DMS114 treated with DMSO at 0.1 percent for 48 hours (cell line): Measurements from ENCODE around the gene MARK3.
"Not testable (repeated sequence)": the region's sequence is repeated elsewhere in the genome, so short reads cannot be mapped to it uniquely, and the experiment has no call there.

Experiments
- DNase-seq: peaks from one replicate; lab custom pipeline; 2025; ENCODE audit not compliant: unreplicated experiment; lab: John Stamatoyannopoulos, UW

MARK3 gene

DNA sequence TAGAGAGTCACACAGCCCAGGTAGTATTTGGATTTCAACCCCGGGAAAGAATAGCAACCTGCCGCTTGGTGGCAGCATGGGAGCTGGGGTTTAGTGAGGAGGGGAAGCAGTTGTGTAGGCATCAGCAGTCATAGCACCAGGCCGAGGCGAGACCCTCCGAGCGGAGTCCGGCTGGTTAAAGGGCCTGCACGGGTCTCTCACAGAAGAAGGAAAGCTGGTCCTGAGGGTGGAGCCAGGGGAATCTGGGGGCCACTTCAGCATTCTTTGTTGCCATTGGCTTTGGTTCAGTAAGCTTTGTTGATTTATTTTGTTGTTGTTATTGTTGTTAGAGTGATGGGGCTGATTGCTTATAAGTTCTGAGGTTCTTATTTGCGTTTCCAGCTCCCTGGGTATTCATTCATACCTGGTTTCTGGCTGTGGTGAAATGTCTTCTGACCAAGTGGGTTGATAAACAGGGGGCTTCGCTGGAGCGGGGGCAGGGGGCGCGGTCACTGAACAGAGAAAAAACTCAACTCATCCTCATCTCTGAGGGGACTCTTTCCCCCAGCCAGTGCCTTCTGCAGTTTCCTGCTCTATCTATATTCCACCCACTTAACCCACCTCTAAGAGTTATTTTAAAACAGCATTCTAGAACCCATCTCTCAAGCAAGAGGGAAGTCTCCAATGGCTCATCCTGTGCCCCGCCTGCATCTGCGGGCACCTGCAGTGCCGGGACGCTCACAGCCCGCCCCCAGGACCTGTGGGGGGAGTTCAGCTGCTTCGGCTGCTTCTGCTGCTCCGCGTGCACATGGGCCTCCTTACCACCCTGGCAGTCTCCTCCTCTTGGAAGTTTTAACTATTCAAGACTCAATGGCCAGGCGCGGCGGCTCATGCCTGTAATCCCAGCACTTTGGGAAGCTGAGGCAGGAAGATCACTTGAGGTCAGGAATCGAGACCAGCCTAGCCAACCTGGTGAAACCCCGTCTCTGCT is 125.8 kb downstream of the MARK3 start:
- no peak for DNase-seq

DNA sequence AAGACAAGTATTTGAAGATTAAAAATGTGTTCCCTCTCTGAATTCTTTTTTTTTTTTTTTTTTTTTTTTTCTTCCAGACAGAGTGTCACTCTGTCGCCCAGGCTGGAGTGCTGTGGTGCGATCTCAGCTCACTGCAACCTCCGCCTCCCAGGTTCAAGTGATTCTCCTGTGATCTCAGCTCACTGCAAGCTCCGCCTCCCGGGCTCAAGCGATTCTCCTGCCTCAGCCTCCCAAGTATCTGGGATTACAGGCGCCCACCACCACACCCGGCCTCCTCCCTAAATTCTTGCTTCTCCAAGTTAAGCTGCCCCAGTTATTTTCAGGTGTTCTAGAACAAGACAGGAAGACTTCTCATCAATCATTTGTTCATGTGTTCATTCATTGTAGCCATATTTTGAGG is 127.0 kb downstream of the MARK3 start:
- not testable (repeated sequence) for DNase-seq

DNA sequence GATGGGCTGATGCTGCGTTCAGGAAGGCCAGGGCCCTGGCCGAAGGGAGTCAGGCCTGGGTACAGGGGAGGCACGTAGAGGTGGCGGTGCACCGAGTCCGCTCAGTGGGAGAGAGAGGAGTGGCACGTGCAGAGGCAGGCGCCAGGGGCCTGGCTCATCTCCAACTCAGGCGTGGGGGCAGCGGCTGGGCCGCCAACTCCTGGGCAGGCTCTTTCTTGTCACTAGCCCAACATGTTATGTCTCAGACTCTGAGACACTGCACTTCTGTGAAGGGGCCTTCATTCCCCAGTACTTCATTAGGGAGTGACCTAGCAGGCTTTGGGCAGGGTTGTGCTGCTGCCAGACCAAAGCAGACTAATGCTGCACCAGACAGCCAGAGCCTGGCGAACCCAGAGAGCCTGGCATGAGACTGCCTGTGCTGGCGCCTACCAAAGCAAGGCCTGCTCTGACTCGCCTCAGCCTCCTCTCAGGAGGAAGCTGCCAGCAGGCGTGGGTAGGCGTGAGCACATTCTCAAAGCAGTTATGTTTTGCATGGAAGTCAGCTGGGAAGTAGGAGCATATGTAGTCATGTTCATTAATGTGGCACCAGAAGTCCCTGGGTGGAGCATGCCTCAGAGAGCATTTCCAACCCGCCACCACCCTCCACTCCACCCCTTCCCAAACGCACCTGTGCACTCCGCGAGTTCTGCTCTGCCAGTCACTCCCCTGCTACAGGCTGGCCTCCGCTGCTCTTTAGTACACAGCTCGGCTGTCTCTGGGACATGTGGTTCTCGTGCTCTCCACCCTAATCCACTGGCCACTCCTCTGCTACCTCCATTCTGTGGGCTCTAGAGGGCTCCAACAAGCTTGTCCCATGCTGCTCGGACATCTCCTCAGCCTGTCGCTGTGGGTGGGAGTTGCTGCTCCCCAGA is 127.7 kb downstream of the MARK3 start:
- DNase-seq, result peak; percentile 13

DNA sequence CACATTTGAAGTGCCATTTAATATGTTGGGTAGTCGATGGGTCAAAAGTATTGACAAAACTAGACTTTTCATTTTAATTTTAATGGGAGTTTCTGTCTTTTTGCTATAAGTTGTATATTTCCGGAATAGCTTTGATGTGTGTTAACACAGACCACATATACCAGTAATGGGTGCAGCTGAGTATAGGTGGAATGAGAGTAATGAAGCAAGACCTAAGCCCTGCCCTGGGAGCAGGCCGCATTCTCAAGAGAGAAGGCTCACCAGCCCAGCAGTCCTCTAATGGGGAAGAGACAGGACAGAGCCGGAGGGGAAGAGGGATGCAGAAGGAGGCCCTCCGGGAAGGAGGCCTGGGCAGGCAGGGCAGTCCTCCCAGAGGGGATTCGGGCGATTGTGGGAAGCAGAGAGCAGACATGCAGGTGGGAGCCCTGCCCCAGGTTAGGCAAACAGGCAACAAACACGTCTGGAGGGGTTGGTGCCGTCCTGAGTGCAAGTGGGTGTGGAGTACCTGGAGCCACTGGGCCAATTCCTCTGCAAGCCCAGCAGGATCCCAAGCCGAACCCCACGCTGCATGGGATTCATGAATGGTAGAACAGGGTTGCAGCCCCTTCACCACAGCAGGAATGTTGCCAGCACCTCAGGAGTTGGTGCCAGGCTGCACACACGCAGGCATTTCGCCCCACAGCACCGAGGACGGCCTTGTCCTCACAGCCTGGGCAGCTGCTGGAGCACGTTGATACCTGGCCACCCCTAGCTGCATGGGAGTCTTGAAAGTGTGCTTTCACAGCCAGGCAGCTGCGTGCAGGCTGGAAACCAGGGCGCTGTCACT is 129.6 kb downstream of the MARK3 start:
- DNase-seq, result no peak

DNA sequence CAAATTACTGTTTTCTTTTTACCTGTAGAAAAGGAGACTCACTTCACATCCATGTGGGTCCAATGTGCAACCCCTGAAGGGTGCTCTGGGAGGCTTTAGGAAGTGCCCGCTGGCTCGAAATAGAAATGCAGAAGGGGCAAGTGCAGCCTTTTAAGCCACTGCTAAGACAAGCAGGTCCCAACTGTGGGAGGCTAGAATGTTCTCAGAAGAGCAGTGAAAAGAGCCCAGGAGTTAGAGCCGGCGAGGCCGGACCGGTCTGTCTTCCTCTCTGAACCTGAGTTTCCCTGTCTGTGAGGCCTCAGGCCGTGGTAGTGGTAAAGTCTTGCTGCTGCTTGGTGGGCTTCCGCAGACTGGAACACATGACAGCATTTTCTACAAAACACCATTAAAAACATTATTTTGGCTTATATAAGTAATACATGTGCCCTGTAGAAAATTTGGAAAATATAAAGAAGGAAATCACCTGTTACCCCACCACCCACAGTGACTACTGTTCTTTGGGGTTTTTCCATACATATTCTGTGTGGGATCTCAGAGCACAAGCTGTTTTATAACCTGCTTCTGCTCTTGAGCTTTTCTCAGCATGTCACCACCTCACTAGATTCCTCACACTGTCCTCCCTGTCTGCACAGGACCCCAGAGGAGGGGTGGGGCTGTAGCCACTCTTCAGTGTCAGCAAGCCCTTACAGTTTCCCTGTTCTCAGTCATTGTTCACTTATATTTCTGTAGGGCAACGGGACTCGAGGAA is 131.4 kb downstream of the MARK3 start:
- DNase-seq, result no peak

DNA sequence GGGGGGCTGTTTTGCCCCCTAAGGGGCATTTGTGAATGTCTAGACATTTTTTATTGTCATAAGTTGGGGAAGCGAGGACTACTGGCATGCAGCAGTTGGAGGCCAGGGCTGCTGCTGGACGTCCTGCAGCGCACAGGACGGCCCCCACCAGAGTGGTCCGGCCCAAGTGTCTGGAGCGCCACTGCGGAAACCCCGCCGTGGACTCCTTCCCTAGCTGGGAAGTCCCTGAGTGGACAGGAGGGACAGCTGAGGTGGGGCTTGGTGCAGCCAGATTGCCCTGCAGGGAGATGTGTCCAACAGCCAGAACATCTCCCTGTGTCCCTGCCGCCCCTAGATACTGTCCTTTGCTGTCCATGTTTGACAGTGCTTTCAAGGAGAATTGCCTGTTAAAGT is 132.0 kb downstream of the MARK3 start:
- DNase-seq, result no peak

DNA sequence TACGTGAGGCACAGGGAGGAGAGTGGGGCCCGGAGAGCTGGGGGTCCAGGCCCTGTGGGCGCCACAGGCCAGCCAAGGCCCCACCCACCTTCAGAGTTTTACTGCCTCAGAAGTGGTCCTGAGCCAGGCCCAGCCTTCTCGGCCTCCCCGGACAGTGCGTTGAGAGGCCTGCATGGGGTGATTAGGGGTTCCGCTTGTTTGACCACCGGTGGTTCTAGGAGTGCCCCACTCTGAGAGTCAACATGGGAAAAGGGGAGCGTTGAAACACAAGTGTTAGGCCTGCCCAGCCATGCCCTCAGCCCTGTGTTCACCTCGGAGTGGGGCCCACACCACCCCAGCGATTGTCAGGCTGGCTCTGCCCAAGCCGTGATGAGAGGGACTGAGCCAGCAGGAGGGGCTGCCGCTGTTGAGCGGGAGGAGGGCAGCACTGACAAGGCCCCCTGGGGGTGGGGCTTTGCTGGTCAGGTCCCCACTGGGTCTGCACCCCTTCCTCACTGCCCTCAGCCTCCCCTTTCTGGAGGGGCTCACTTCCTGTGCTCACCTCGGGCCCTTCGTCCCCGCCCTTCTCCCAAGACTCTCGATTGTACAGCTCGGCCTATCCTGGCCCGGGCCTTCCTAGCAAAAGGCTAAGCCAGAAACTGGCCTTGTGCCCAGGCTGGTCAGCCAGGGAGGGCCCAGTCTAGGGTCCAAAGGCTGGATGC is 132.7 kb downstream of the MARK3 start:
- DNase-seq, result no peak

DNA sequence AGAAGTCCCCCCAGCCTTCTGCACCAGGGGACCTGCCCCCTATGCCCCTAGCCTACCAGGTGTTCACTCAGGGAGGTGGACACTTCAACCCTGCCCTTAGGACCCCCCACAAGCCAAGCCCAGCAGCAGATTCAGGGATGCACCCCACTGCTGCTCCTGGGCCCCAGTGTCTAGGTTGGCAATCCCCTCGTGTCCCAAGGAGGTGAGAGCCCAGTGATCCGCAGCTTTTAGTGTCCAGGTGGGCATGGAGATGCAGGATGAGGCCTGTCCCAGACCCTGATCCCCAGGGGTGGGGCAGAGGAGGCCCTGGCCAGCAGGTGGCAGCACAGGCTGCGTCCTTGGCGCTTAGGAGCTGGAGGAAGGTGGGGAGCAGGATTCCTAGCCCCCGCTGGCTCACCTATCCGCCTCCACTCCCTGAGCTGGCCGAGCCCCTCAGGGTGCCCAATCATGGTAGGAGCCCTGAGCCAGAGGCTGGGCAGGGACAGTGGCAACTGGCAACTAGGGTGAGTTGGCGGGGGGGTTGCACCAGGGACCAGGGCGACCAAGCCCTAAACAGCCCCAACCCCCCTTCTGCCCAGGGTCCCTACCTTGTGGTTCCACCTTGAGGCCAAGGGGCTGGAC is 133.3 kb downstream of the MARK3 start:
- no peak for DNase-seq

DNA sequence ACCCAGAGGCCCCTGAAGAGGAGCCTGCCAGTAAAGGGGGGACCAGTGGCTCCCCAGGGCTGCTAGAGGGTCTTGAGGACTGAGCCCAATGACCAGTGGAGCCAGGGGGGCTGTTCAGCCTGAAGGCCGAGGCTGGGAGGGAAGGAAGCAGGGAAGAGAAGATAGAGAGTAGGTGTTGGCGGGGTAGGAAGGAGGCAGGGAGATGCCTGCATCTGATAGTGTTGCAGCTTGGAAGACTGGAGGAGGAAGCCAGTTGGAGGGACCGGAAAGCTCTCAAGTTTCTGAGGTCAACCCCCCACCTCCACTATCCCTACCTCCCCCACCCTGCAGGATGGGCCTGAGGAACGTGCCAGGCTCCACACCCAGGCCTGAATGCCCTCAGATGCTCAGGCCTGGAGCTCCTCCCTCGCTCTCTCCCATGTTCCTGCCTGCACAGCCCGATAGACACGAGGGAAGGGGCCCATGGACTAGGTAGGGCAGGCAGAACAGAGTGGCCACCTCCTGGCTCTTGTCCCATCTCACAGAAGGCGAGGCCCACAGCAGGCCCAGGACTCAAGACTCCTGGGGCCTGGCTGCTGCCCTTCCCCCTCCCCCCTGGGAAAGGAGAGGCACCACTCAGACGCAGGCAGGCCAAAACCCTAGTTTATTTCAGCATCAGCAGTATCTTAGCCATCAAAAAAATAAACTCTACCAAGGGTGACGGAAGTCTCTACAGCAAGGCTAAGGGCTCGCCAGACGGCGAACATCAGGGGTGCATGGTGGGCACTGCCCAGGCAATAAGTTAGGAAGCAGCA is 134.0 kb downstream of the MARK3 start:
- DNase-seq, result no peak

DNA sequence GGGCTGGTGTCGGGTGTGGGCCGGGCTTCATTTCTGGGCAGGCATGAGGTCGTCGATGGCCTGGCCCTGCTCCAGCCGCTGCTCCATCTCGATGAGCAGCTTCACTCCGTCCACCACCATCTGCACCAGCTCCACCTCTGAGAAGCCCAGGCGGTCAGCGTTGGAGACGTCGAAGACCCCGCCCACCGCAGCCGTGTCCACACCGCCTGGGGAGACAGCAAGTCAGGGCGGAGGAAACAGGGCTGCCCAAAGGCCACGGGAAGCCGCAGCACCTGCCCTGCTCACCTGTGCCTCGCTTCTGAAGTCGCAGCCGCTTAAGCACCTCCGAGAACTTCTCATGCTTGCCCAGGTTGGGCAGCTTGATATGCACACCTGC is 134.6 kb downstream of the MARK3 start:
- DNase-seq, result peak; percentile 24

DNA sequence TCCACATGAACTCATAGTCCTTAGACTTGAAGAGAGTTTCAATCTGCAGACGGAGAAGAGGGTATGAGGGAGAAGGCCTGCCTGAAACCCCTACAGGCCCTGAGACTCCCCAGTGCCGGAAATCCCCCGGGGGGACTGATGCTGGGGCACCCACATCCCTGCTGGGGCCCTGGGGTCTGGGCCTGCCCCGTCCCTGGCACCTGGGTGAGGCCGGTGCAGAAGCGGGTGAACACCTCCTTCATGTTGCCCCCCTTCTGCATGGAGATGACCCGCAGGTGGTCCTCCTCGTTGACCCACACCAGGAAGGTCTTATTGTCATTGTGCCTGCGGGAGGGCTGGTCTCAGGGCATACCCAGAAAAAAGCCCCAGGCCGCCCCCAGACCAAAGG is 135.0 kb downstream of the MARK3 start:
- no peak for DNase-seq

DNA sequence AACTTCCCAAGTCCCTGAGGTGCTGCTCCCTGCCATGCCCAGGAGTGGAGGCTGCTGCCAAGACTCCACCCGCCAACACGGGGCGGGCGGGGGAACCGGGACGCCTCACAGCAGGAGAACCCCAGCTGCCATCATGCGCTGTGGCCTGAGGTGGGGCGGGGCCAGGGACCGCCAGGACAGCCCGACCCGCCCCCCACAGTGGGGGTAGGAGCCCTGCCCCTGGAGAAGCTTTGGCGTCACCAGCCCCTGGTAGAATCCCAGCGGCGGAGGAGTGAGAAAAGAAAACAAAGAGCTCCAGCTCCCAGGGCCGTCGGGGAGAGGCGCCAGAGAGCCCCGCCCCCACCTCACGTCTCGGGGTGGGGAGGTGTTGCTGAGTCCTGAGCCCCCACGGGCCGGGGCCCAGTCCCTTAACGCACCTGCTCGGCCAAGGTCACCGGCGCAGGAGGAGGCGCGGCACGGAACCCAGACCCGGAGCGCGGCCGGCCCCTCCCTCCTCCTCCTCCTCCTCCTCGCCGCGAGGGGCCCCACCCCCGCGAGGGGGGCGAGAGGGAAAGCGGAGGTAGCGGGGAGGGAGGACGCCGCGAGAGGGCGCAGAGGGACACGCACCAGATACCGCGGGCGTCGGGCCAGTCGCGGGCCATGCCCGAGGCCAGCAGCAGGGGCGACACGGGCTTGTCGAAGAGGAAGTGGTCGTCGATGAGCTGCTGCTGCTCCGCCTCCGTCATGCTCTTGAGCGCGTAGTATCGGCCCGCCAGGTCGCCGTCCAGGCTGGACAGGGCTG is 135.6 kb downstream of the MARK3 start:
- peak; percentile 20 for DNase-seq

DNA sequence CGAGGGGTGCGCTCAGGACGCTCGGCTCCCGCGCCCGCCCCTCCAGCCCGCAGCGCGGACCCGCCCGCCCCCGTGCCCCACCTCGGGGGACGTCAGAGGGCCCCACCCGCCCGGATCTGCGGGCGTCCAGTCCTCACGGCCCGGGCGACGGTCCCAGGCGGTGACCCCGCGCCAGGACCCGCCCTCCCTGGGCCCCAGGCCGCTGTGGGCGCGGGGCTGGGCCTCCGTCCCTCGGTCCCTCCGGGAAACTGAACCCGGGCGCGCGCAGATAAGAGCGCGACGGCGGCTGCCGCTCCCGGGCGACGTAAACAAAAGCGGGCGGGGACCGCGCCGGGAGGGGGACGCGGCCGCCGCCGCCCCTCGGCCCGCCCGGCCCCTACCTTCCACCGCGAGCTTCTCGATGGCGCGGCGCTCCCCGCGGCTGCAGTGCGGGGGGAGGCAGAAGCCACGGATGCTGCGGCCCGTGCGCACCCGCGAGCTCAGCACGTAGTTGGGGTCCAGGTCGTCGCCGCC is 136.3 kb downstream of the MARK3 start:
- no peak for DNase-seq

DNA sequence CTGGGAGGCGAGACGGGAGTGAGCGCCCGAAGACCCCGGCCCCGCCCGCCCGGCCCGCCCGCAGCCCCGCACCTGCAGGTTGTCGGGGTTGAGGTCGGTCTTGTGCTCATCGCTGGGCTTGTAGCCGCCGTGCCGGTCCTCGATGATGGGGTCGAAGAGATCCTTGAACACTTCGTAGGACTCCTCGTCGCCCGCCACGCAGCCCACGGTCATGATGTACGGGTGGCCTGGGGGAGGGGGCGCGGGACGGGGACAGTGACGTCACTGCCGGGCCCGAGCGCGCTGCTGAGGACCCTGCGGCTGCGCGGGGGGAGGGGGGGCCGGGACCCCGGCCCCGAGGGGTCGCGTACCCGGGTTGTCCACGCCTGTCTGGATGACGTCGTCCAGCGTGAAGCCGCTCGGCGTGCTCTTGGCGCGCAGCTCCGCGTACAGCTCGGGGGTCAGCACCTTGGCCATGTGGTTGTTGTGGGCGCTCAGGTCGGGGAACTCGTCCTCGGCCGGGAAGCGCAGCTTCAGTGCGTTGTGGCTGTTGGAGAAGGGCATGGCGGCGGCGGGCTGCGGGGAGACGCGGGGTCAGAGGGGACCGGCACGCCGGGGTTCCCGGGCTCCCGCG is 136.8 kb downstream of the MARK3 start:
- DNase-seq, result no peak

DNA sequence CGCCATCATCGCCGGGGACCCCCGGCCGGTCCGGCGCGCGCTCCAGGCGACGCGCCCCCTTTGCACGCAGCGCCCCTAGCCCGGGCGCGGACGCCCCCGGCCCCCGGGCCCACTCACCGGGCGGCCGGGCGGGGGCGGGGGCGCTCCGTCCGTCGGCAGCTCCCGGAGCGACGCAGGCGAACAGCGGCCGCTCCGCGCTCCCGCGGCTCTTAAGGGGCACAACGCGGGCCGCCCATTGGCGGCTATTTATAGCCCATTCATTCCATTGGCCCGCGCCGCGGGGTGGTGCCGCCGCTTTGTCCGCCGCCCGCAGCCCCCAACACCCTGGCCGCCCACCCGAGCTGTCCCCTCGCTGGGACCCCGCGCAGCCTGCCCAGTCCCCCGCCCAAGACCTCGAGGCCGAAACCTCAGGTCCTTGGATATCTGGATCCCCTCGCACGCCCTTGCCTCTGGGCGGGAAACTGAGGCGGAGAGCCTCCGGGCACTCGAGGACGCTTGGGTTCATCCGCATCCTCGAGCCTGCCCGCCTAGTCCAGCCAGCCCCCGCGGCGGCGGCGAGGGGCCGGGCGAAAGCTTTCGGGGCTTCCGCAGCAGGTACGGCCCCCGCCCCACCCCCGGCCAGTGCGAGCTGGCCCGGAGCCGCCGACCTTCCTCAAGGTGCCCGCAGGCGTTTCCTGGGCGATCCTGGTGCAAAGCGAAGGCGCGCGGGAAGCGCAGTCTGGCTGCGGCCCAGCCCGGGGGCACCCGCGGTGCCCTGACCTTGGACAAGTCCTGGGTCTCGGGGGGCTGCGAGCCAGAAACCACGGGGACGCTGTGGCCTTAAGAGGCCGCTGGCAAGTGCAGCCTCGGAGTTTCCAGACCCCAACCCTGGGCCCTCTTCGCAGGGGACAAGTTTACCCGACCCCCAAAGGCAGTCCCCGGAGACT is 137.7 kb downstream of the MARK3 start, which contains the start of gene CKB:
Gene CKB (minus strand): TSS at position 182 of the 926 bp plus-strand sequence. CDS start 337 bp downstream, outside the sequence.
- peak; percentile 21 for DNase-seq

DNA sequence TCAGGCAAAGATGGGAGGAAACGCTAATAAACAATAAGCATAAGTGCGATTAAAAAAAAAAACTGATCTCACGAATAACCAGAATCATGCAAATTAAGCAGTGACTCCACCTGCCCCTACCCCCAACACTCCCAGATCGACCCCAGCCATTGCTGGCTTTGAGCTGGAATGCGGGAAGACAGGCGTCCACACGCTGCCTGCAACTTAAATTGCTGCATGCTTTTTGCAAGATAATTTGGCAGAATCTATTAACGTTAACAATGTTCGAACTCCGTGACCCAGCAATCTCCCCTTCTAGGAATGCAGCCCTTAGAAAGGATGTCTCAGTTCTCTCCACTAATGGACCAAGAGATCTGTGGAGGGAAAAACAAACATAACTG is 138.3 kb downstream of the MARK3 start:
- DNase-seq, result no peak
